ENCODE measurements around the gene VAV3.
"Not testable (repeated sequence)": the region's sequence is repeated elsewhere in the genome, so short reads cannot be mapped to it uniquely, and the experiment has no call there.

Gene VAV3, protein sequence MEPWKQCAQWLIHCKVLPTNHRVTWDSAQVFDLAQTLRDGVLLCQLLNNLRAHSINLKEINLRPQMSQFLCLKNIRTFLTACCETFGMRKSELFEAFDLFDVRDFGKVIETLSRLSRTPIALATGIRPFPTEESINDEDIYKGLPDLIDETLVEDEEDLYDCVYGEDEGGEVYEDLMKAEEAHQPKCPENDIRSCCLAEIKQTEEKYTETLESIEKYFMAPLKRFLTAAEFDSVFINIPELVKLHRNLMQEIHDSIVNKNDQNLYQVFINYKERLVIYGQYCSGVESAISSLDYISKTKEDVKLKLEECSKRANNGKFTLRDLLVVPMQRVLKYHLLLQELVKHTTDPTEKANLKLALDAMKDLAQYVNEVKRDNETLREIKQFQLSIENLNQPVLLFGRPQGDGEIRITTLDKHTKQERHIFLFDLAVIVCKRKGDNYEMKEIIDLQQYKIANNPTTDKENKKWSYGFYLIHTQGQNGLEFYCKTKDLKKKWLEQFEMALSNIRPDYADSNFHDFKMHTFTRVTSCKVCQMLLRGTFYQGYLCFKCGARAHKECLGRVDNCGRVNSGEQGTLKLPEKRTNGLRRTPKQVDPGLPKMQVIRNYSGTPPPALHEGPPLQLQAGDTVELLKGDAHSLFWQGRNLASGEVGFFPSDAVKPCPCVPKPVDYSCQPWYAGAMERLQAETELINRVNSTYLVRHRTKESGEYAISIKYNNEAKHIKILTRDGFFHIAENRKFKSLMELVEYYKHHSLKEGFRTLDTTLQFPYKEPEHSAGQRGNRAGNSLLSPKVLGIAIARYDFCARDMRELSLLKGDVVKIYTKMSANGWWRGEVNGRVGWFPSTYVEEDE

DNA sequence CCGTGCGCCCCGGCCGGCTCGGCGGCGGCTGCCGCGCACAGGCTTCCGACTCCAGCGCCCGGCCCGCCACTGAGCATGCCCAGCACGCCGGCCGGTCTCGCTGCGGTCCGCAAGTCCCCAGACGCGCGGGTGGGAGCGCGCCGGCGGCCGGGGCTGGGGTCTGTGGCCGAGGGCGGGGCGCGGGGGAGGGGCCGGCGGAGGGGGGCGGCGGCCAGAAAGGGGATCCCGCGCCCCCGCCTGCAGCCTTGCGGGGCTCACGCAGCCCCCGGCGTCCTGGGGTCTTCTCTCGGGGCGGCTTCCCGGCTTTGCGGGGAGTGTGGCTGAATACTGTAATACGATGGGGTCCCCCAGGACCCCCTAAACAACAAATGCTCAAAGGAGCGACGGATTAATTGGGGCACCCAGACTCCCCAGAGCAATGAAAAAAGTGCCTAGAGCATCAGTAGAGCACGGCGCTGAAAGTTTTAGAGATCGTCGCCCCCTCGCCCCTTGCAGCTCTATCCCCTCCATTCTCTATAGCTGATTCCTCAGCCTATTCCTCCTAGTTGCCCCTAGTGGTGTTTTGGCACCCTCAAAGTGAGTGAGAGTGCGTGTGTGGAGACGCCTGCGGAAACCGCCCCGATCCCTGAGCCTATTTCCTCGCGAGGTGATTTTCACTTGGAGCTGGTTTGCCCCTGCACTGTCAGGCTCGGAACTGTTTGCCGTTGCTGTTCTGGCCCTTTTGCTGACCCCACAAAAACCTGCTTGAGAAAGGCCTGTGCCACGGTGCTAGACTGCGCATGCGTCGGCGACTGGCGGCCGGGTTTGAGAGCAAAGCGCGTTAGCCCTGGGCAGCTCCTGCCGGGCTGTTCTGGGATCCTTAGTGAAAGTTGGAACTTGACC is at the start of gene VAV3:
Gene VAV3 (minus strand): TSS at position 71 of the 882 bp plus-strand sequence. CDS start 311 bp downstream, outside the sequence.
- no peak for DNase-seq (ENCODE audit: low read depth)

DNA sequence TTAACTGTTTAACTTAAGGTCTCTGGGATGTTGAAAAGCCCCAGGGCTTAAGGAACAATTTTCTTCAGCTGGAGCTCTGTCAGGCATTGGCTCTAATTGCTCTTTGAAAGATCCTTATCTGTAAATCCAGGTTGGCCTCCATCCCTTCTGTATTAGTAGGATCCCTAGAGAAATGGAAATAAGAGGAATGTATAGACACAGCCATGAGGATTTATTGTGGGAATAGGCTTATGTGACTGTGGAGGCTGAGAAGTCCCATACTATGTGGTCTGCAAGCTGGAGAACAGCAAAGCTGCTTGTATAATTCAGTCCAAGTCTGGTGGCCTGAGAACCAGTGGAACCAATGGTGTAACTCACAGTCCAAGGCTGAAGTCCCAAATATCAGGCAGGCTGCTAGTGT is 47.6 kb upstream of the VAV3 start:
- no peak for DNase-seq (ENCODE audit: low read depth)

DNA sequence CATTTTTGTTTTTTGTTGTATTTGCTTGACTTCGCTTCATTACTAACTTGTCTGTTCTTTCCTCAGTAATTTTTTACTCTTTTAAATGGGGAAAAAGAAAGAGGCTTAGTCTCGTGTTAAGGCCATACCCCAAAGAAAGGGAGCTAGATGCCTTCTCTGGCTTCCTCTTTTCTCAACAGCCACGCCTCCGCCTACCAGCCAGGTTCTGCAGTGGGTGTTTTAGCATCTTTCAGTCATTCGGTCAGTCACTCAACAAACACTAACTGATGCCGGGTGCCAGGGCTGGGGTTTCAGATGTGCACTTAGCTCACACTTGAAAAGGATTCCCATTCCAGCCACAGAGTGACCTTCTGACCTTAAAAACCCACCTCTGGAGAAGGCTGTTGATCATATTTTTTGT is 46.3 kb upstream of the VAV3 start:
- no peak for DNase-seq (ENCODE audit: low read depth)

DNA sequence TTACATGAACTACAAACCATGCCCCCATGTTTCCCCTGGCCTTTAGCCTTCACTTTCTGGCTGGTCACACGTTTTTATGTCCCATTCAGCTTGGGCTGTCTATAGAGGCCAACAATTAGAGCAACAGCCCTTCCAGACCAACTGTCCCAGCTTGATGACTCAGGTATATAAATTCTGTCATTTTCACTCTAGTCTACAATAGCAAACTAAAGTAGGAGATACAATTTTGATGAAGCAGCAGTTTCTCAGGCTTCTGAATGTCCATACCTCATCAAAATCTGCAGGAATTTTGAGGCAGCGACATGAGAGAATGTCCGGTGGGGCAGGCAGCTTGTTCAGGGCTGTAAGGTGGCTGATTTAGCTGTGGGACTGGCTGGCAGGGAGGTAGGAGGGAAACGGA is 45.6 kb upstream of the VAV3 start:
- no peak for DNase-seq (ENCODE audit: low read depth)

DNA sequence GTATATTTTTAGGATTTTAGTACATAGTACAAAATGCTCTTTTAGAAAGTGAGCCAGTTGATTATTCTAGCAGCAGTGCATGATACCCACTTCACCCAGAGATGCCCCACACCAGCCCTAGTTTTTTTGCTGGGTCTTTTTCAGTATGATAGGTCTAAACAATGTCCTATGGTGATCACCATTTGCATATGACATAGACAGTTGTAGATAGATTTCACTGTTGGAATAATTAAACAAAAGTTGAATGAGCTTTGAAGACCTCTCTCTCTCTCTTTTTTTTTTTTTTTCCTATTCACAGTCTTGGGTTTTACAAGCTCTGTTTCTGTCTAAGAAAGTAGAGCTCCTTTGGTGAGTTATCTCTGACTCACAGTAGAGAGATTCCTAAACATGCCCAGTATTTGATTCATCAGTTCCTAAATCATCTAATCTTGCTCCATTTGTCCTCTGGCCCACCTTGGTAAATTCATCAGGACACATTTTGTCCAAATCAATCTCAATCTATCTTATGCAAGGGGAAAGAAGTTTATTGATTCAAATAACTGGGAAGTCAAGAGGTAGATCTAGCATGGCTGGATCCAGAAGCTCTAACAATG is 44.7 kb upstream of the VAV3 start:
- peak; percentile 28 for DNase-seq (ENCODE audit: low read depth)

DNA sequence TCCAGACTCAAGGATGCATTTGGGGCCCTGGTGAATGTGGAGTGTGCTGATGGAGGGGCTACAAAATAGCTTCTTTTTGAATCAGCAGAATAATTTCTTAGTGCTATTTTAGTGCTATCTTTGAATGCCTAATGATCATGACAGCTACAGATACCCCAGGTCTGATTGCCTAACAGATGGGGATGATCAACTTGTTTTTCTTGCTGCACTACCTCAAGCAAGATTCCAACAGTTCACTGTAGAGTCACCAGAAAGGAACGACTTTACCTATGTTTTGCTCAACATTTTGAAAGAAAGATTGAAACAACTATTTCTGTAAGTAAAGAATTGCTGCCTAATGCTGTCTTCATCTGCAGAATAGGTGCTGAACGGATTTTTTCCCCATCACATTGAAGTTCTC is 42.6 kb upstream of the VAV3 start:
- no peak for DNase-seq (ENCODE audit: low read depth)

DNA sequence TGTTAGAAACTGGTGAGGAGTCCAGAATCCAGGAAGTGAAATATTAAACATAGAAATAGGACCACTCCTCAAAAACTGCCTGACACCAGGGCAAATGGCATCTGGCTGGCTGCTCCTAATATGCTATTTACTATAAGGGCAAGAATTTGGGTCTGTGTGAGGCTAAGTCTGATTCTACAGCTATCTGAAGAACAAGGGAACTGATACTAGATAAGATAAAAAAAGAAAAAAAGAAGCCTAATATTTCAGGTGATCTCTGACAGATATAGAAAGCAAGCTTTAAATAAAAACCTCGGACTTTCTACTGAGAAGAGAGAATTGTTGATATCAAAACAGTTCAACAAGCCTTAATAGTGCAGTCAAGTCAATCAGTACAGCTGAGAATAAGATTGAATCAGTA is 42.1 kb upstream of the VAV3 start:
- DNase-seq (ENCODE audit: low read depth): no peak

DNA sequence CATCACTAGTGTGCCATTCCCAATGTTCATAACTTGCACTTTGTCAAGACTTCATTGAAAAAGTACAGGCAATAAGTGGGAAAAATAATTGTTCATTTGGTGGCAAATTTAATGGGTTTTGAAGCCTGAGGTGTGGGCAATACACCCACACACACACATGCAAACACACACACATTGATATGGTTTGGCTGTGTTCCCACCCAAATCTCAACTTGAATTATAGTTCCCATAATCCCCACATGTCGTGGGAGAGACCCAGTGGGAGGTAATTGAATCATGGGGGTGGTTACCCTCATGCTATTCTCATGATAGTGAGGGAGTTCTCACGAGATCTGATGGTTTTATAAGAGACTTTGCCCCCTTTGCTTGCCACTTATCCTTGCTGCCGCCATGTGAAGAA is 39.9 kb upstream of the VAV3 start:
- DNase-seq (ENCODE audit: low read depth): not testable (repeated sequence)

DNA sequence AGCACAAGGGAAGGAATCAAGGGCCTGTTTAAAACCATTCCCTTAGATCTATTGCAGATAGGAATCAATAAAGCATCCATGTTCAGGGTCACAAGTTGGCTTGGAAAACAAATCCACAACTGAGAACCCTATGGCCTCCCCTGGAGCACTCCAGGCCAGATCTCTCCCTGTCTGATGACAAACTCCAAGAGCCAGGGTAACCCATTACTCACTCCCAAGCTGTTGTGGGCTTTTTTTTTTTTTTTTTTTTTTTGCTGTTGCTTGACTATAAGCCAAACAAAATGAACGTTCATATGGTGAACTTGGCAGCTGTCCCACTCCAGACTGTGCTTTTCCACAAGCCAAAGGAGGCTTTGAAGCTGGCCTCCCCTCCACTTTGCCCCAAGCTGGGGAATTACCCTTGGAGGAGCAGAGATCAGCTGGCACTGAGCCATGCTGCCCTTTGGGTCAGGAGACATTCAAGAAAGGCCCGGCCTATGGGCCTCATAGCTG is 35.7 kb upstream of the VAV3 start:
- DNase-seq (ENCODE audit: low read depth): no peak

DNA sequence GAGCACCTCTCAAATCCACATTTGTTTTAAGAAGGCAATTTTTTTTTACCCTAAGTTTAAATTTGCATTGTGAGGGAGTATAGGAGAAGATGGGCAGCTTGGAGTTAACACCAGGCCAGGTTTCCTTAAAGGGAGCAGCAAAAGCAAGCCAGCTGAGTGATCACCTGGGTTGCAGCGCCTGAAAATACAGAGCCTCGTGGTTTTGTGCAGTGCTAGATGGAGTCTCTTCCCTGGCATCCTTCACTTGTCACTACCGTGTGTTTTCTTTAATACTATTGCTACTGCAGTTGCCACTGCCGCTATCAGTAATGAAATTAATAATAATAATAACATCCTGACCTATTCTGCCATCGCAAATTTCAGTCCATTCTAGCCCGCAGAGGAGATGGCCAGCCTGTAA is 35.2 kb upstream of the VAV3 start:
- no peak for DNase-seq (ENCODE audit: low read depth)

DNA sequence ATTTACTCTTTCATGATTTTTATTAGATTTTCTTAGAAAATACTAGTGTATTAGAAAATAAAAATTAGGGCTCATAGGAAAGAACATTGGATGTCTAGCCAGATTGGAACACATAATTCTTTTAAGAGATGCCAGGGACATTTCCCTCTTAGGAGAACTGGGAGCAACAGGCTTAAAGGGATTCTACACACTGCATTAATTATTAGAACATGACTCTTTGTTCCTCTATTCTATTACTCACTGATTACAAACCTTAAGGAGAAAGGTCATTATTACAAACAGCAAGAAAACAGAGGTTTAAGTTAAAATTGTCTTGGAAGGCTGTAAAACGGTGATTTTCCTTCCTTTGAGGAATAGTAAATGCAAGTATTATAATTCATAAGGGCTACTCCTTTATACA is 32.9 kb upstream of the VAV3 start:
- no peak for DNase-seq (ENCODE audit: low read depth)

DNA sequence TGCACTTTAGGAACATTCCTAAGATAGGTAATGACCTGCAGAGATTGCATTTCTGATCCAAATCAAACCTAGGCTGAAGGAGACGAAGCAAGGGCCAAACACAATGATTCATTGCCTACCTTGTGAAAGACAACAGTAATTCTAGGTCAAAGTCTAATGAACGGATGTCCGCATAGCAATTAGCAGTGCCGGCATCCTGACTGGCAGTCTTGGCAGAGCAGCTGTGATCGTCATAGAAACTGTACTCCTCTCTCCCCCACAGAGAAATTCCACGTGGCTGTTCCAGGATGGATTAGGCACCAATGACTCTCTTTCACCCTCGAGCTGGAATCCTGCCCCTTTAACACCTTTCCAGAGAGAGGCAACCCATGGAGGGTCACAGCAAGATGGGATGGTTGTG is 28.9 kb upstream of the VAV3 start:
- no peak for DNase-seq (ENCODE audit: low read depth)

DNA sequence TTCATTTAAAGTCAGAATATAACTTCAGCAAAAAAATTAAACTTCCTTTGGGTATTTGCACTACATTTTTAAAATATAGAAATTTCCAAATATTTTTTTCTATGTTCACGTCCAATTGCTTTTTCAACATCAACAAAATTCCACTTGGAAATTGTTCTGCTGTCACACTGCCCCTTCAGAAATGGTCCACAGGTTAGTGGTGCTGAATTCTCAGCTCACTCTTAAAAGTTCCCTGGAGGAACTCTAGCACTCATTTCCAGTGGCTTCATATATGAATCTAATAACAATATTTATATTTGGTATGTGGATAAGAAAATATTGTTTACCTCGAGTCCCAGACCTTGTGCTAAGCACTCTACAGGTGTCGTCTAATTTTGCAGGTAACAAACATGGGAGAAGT is 27.4 kb upstream of the VAV3 start:
- no peak for DNase-seq (ENCODE audit: low read depth)

DNA sequence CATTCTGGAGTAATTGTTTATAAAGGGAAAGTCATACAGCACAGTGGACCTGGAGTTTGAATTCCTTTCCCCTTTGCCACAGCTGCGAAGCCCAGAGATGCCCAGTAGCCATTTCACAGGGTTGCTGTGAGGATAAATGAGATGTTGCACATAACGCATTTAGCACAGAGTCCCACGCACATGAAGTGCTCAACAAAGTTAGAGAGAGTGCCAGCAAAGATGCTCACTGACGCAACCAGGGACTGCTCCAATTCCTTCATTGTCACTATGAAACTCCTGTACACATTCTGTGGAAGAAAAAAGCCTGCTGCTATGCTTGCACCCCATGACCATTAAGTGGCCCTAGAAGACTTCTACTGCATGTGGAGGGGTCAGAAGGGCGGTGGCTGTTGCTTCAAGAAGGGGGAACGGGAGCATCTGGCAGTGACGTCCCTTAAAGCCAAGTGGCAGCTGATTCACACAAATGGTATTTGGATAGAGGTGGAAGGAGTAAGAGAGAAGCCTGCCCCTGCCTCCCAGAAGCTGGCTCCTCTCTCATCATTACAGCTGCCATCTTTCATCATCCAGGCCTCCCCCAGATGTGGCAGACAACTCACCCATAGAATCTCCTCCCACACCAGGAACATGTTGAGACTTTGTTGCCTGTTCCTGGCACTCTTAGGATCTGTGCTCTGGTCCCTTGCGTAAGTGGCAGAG is 26.5 kb upstream of the VAV3 start:
- peak; percentile 37 for DNase-seq (ENCODE audit: low read depth)

DNA sequence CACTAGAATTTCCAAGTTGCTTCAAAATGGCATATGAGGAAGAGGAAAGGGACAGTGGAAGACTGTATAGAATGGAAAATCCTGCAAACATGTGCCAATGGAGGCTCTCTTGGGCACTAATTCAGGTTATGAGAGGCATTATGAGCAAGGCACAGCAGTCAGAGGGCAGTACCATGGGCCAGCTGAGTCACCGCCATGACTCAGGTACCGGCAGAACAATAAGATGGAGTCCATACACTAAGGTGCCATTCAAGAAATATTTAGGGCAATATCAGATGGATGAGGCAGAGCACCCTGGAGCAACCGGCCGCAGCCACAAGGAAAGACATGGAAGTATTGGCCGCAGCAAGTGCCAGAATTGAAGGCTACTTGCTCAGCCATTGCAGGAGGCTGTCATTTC is 25.6 kb upstream of the VAV3 start:
- no peak for DNase-seq (ENCODE audit: low read depth)

DNA sequence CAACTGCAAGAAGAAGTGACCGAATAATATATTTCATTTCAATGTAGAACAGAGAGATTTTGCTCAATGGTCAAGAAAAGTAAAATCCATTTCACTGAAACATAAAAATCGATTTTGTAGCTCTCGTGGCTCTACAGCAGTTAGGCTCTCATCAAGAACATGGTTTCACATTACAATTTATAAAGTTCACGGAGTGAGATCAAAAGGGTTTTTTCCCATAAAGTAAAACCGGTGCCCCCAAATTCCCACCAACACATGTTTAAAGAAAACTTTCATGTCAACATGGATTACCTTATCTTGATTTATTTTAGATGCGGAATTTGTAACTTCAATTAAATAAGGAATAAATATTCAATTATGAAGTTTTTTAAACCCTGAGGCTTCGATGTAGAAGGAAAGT is 16.3 kb upstream of the VAV3 start:
- DNase-seq (ENCODE audit: low read depth): no peak

DNA sequence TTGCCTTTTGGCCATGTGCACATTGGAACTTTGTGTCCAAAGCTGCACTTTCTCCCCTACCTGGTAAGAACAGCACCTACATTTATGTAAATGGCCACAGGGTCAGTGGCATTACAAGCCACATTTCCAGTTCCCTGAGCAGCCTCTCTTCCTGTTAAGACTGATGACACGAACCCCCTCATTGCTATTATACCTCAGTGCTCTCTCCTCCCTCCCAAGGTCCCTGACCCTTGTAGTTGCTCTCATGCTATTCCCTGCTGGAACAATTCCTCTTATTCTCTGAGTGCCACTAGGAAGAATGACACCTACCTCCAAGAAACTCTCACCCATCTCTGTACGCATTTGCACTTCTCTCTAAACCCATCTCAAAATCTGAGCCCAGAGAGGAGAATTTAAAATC is 14.9 kb upstream of the VAV3 start:
- no peak for DNase-seq (ENCODE audit: low read depth)

DNA sequence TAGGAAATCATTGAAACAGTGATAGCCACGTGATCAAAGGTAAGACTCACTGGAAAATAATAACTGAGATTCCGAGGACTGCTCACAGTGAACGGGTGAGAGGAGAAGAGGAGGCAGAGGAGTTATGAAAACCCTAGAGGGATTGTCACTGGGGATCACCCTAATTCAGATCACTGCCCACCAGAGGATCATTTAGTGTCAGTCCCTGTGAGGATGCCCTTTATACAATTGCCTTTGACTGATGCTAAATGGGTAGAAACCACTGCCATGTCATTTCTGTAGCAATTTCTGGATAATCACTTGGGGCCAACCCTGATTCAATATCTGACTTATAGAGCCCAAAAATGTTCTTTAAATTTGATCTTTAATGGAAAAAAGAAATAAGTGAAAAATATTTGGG is 14.1 kb upstream of the VAV3 start:
- DNase-seq (ENCODE audit: low read depth): no peak

DNA sequence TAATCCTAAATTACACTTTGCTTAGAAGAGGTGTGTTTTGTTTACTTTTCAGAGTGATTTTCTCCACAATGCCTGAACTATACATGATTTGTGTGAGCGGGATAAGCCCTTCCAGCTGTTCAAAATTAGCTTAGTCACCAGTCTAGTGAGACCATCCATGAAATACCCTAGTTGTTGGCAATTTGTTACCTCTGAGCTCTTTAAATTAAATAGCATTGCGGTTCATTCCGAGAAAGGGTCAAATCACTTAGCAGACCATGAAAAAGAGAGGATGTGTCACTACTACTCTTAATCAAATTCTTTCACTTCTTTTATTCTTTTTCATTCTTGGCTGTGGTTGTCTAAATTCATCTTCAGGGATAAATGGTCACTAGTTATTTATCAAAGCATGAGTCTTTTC is 11.9 kb upstream of the VAV3 start:
- no peak for DNase-seq (ENCODE audit: low read depth)

DNA sequence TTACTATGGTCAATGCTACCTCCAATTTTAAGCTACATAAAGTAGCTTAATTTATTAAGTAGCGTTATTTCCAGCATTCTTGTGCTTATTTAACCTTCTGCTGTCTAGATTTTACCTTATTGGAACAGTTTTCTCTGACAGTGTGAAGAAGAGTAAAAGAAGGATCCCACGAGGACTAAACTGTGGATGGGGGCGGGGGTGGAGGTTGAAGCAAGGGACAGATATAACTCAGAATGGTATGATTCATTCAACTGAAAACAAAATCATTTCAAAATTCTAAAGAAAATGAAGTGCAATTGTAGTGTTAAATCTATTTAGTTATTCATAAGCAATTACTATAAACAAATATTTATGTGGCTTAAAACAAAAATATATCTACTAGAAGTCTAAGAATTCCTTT is 11.5 kb upstream of the VAV3 start:
- DNase-seq (ENCODE audit: low read depth): no peak

DNA sequence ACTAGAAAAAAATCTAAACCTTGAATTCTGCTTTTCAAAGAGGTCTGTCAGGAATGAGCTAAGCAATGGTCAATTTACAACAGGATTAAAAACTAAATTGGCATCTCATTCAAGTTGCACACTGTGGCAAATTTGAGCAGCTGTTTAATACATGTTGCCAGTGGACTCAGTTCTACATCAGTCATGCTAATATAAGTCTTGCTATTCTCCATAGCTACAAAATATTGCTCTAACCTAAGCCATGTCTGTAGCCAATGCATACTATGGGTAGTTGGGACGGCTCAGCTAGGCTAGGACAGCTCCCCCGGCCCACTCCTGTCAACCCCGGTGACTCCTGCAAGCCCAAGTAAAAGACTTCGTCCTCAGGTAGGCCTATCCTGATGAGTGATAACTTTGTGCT is 10.9 kb upstream of the VAV3 start:
- no peak for DNase-seq (ENCODE audit: low read depth)
